Right kidney (tissue), 9 donors: ENCODE measurements around the gene VCY1B.
"Not testable (repeated sequence)": the region's sequence is repeated elsewhere in the genome, so short reads cannot be mapped to it uniquely, and the experiment has no call there.

Experiments used
- DNase-seq: peaks from one replicate; pipeline ENCODE4 v3.0.0-alpha.2; 2016
- long read RNA-seq, 8 donors: transcript quantifications; one replicate each; lab custom pipeline, GENCODE V29; 2026

Gene VCY1B
- long read RNA-seq, donor 1, result 0 reads
- long read RNA-seq, donor 2, result 0 reads
- long read RNA-seq, donor 3, result 0 reads
- long read RNA-seq, donor 4, result 0 reads
- long read RNA-seq, donor 5, result 0 reads
- long read RNA-seq, donor 6, result 0 reads
- long read RNA-seq, donor 7, result 0 reads
- long read RNA-seq, donor 8, result 0 reads

GRCh38 chrY:14055927-14056326 lies at the start of gene VCY1B:
Gene VCY1B (plus strand): TSS chrY:14056227. CDS start chrY:14056290, 63 bp downstream.
- not testable (repeated sequence) for DNase-seq

- DNase-seq, result not testable (repeated sequence)
These were observed 44.1 kb upstream of the VCY1B start for GRCh38 chrY:14011916-14012315.

GRCh38 chrY:14030395-14030794 lies 25.6 kb upstream of the VCY1B start:
- DNase-seq, result not testable (repeated sequence)

- no peak for DNase-seq
These were observed 29.9 kb downstream of the VCY1B start for GRCh38 chrY:14085877-14086276.
